HL-60 (cell line): ENCODE results near the gene TOP1.

Source experiments
- GABPA ChIP-seq: IDR thresholded peaks from 2 replicates; pipeline ENCODE4 v1.6.1; 2012; ENCODE audit warnings: low read depth
- POLR2AphosphoS5 ChIP-seq: IDR thresholded peaks from 2 replicates; pipeline ENCODE4 v1.6.1; 2012; ENCODE audit warnings: low read depth
- SPI1 ChIP-seq: IDR thresholded peaks from 2 replicates; pipeline ENCODE4 v1.6.1; 2012; ENCODE audit warnings: low read depth, mild to moderate bottlenecking, borderline replicate concordance
- TF ChIP-seq, protein P1 (sequence below): IDR thresholded peaks from one replicate; pipeline ENCODE4 v1.5.1; 2011; ENCODE audit warnings: low read length, control low read depth, inconsistent platforms; ENCODE audit not compliant: insufficient read depth
- TF ChIP-seq, protein P2 (sequence below): IDR thresholded peaks from 2 replicates; pipeline ENCODE4 v1.6.1; 2012; ENCODE audit warnings: low read depth; ENCODE audit not compliant: insufficient replicate concordance

DNA sequence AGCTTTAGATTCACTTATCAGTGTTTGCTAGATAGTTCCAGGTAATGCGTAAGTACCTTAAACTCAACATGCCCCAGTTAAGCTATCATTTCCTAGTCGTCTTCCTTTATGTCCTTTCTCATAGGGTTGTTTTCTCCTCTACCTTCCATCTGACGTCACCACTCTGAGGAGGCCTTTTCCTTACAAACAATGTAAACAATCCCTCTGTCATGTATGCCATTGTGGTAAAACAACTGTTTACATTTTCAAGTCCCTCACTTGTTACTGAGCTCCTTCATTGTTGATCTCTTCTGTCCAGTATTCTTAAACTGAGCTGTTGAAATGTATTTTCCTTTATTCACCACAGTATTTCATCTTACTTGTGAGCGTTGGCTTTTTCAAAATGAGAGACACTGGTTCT lies 63.3 kb downstream of the TOP1 start:
- TF ChIP-seq, protein P1, sequence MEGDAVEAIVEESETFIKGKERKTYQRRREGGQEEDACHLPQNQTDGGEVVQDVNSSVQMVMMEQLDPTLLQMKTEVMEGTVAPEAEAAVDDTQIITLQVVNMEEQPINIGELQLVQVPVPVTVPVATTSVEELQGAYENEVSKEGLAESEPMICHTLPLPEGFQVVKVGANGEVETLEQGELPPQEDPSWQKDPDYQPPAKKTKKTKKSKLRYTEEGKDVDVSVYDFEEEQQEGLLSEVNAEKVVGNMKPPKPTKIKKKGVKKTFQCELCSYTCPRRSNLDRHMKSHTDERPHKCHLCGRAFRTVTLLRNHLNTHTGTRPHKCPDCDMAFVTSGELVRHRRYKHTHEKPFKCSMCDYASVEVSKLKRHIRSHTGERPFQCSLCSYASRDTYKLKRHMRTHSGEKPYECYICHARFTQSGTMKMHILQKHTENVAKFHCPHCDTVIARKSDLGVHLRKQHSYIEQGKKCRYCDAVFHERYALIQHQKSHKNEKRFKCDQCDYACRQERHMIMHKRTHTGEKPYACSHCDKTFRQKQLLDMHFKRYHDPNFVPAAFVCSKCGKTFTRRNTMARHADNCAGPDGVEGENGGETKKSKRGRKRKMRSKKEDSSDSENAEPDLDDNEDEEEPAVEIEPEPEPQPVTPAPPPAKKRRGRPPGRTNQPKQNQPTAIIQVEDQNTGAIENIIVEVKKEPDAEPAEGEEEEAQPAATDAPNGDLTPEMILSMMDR, result no peak
- TF ChIP-seq, protein P2, sequence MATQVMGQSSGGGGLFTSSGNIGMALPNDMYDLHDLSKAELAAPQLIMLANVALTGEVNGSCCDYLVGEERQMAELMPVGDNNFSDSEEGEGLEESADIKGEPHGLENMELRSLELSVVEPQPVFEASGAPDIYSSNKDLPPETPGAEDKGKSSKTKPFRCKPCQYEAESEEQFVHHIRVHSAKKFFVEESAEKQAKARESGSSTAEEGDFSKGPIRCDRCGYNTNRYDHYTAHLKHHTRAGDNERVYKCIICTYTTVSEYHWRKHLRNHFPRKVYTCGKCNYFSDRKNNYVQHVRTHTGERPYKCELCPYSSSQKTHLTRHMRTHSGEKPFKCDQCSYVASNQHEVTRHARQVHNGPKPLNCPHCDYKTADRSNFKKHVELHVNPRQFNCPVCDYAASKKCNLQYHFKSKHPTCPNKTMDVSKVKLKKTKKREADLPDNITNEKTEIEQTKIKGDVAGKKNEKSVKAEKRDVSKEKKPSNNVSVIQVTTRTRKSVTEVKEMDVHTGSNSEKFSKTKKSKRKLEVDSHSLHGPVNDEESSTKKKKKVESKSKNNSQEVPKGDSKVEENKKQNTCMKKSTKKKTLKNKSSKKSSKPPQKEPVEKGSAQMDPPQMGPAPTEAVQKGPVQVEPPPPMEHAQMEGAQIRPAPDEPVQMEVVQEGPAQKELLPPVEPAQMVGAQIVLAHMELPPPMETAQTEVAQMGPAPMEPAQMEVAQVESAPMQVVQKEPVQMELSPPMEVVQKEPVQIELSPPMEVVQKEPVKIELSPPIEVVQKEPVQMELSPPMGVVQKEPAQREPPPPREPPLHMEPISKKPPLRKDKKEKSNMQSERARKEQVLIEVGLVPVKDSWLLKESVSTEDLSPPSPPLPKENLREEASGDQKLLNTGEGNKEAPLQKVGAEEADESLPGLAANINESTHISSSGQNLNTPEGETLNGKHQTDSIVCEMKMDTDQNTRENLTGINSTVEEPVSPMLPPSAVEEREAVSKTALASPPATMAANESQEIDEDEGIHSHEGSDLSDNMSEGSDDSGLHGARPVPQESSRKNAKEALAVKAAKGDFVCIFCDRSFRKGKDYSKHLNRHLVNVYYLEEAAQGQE, result no peak
- TF ChIP-seq SPI1, result no peak
- TF ChIP-seq GABPA, result no peak
- TF ChIP-seq POLR2AphosphoS5, result no peak
